NCI-H2107 (cell line): ENCODE results near the gene TNFRSF6B.

Experiments used
- DNase-seq: peaks from one replicate; lab custom pipeline; 2025; lab: John Stamatoyannopoulos, UW

TNFRSF6B gene

GRCh38 chr20:63739130-63740069 is 42.9 kb downstream of the TNFRSF6B start, which contains the start of gene SLC2A4RG:
TSS of gene SLC2A4RG (plus strand) at chr20:63739776. CDS start at chr20:63739913, 137 bp downstream.
- no peak for DNase-seq

GRCh38 chr20:63740070-63740626 is 43.7 kb downstream of the TNFRSF6B start:
- DNase-seq: no peak

GRCh38 chr20:63740627-63741353 is 44.3 kb downstream of the TNFRSF6B start:
- DNase-seq: peak; percentile 54

GRCh38 chr20:63741354-63741675 is 44.9 kb downstream of the TNFRSF6B start:
- no peak for DNase-seq

- DNase-seq: no peak
Measured at GRCh38 chr20:63741676-63742380, 45.4 kb downstream of the TNFRSF6B start.

GRCh38 chr20:63742381-63743024 is 46.1 kb downstream of the TNFRSF6B start:
- no peak for DNase-seq

GRCh38 chr20:63743210-63743970 is 46.9 kb downstream of the TNFRSF6B start:
- DNase-seq: no peak

GRCh38 chr20:63744158-63744557 is 47.7 kb downstream of the TNFRSF6B start:
- no peak for DNase-seq

- no peak for DNase-seq
Measured at GRCh38 chr20:63744574-63745423, 48.3 kb downstream of the TNFRSF6B start.

- DNase-seq: no peak
Measured at GRCh38 chr20:63745424-63745805, 49.0 kb downstream of the TNFRSF6B start.

- no peak for DNase-seq
Measured at GRCh38 chr20:63745961-63746731, 49.7 kb downstream of the TNFRSF6B start.

- DNase-seq: no peak
Measured at GRCh38 chr20:63746751-63747315, 50.4 kb downstream of the TNFRSF6B start.

GRCh38 chr20:63747622-63748069 is 51.2 kb downstream of the TNFRSF6B start:
- DNase-seq: no peak
